OCI-LY7 (cell line): ENCODE results near the gene TMEM151B. TPM values are rescaled to one million over a fixed set of nuclear protein-coding genes. Genes with fewer than 3 reads are reported as not detected.

ENCODE experiments used
- BruUV-seq: library from RNA; stranded (reverse); fragments of 400-500 nt; replicated peaks from 2 replicates; lab custom pipeline; 2021; lab: Mats Ljungman, UMichigan
- CTCF ChIA-PET: fragments of 300-600 bp; sonication (Branson Sonifier 250); formaldehyde crosslinking; loops from one replicate; lab custom pipeline; 2022; ENCODE audit warnings: antibody characterized with exemption; ENCODE audit not compliant: unreplicated experiment; lab: Charles Lee
- POLR2A ChIA-PET: fragments of 300-600 bp; sonication (Branson Sonifier 250); formaldehyde crosslinking; loops from one replicate; lab custom pipeline; 2022; ENCODE audit warnings: antibody characterized with exemption; lab: Charles Lee
- DNase-seq: peaks from one replicate; pipeline ENCODE4 v3.0.0-alpha.2; 2015; ENCODE audit warnings: low spot score
- H2AFZ ChIP-seq: fragments of 200-600 bp; sonication (generic), shearing (Covaris generic); 2 replicates; pipeline ENCODE4 v1.6.1; 2014; ENCODE audit warnings: mild to moderate bottlenecking, antibody characterized with exemption, low read length, moderate library complexity
- H3K27ac ChIP-seq: fragments of 200-600 bp; sonication (generic); 2 replicates; pipeline ENCODE4 v1.5.1; 2014; ENCODE audit warnings: mixed run types, low read depth, mild to moderate bottlenecking, moderate library complexity, low read length, inconsistent platforms; ENCODE audit not compliant: poor library complexity, severe bottlenecking
- H3K36me3 ChIP-seq: fragments of 200-600 bp; sonication (generic); 2 replicates; pipeline ENCODE4 v1.6.1; 2014; ENCODE audit warnings: mild to moderate bottlenecking, antibody characterized with exemption, low read length, moderate library complexity, mixed read lengths; ENCODE audit not compliant: insufficient read depth
- H3K4me1 ChIP-seq: fragments of 200-600 bp; sonication (generic); 2 replicates; pipeline ENCODE4 v1.5.1; 2014; ENCODE audit warnings: mild to moderate bottlenecking, low read length; ENCODE audit not compliant: insufficient read depth, poor library complexity, severe bottlenecking
- H3K4me2 ChIP-seq: fragments of 200-600 bp; sonication (generic); 2 replicates; pipeline ENCODE4 v1.6.1; 2014; ENCODE audit warnings: mild to moderate bottlenecking, low read length
- H3K4me3 ChIP-seq: fragments of 200-600 bp; sonication (generic); 2 replicates; pipeline ENCODE4 v1.5.1; 2014; ENCODE audit warnings: mild to moderate bottlenecking, low read depth, low read length; ENCODE audit not compliant: poor library complexity, severe bottlenecking
- H3K79me2 ChIP-seq: fragments of 200-600 bp; sonication (generic); 2 replicates; pipeline ENCODE4 v1.6.1; 2016; ENCODE audit warnings: low read depth, mild to moderate bottlenecking, low read length, moderate library complexity, mixed read lengths; ENCODE audit not compliant: insufficient read depth
- H3K9me2 ChIP-seq: fragments of 200-600 bp; sonication (generic); 2 replicates; pipeline ENCODE4 v1.6.1; 2016; ENCODE audit warnings: mild to moderate bottlenecking, low read length, mixed read lengths; ENCODE audit not compliant: insufficient read depth
- H3K9me3 ChIP-seq: fragments of 200-600 bp; sonication (generic); 2 replicates; pipeline ENCODE4 v1.6.1; 2014; ENCODE audit warnings: mild to moderate bottlenecking, mixed run types, low read length, mixed read lengths
- H4K20me1 ChIP-seq: fragments of 200-600 bp; sonication (generic); 2 replicates; pipeline ENCODE4 v1.6.1; 2014; ENCODE audit warnings: mild to moderate bottlenecking, antibody characterized with exemption, low read length, moderate library complexity, mixed read lengths; ENCODE audit not compliant: insufficient read depth
- EZH2phosphoT487 ChIP-seq: fragments of 200-600 bp; sonication (generic); IDR thresholded peaks from 2 replicates; pipeline ENCODE4 v1.6.1; 2018; ENCODE audit warnings: low read depth, borderline replicate concordance, mild to moderate bottlenecking, mixed run types, antibody characterized with exemption, low read length, moderate library complexity, mixed read lengths
- intact Hi-C: fragments of 100-400 bp; cut with micrococcal nuclease; formaldehyde crosslinking; loops from one replicate; pipeline ENCODE4 v1.10.0; 2022; ENCODE audit not compliant: unreplicated experiment
- total RNA-seq, 2 experiments: library from RNA; depleted of rRNA in 1 of 2; stranded (reverse); fragments of >200 nt in 1 of 2; shearing (Covaris generic) in 1 of 2; gene quantifications; 2 replicates each; pipeline ENCODE4 v1.2.3, GENCODE V29; 2014 to 2022
- TF ChIP-seq, protein P1 (sequence below): fragments of 200-600 bp; sonication (generic); conservative IDR thresholded peaks from 2 replicates; pipeline ENCODE4 v1.5.1; 2014; ENCODE audit warnings: mild to moderate bottlenecking, antibody characterized with exemption, low read length, moderate library complexity, mixed read lengths

Gene TMEM151B
- total RNA-seq, 2 experiments from 2014 or later, result 0.15 TPM; not detected in 1

DNA sequence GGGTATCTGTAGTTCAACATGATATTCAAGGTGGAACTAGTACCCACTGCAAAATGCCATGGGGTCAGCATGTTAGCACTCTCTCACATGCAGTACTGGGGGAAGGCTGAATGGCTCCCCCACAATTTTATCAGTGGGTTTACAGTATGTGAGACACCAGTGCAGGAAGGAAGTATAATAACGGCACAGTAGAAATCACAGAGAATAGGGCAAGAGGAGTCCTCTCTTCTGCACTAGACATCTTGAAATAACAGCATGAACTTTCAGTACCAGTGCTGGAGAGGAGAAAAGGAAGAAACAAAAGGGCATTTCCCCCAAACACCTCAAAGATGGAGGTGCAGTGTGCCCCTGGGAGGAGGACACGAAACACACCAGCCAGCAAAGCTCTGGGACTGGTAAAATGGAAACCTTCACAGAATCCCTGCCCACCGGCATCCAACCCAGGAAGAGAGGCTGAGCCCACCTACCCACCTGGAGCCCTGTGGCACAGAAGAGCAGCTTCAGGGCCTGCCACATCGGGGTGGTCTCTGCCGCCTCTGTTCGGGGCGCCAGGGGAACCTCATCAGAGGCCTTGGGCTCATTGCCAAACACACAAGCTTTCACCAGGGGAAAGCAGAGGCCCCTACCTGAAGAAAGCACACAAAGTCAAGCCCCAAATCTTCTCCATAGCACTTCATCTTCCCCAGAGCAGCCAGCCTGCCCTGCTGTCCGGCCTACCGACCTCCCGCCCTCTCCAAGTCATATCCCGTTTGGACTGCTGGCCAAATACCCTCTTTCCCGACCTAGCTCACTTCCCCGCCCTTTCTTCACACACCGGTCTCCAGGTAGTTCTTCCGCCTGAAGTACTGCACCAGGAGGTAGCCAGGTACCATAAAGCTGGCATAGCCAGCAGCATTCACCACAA, 14.1 kb upstream of the TMEM151B start:
- Histone ChIP-seq H3K4me2 (peak overlapping the region; percentile 100), H2AFZ (no peak overlapping the region; the same call in 1 of the 2 replicates), H3K9me3 (no peaks in the 10 kb centered on the region), H3K79me2 (peaks cover 12% of the 10 kb centered on the region; the same call in 1 of the 2 replicates), H3K9me2 (no peaks in the 10 kb centered on the region), H3K36me3 (peaks cover 87% of the 10 kb centered on the region), H3K27ac (peak overlapping the region; percentile 64), H3K4me3 (peak overlapping the region; percentile 91), H3K4me1 (peaks cover 69% of the 10 kb centered on the region), H4K20me1 (peaks cover 11% of the 10 kb centered on the region; the same call in 1 of the 2 replicates)
- ChIA-PET CTCF (interaction anchor here (0.6 to 1.2 kb wide), 5 partner anchors 12 to 1875 kb away, joined by 3 to 4 read pairs (median 4); partner anchors contain the start of gene SLC29A1), POLR2A (interaction anchor here (0.6 to 2.1 kb wide), 5 partner anchors 9 to 486 kb away, joined by 3 to 19 read pairs (median 4); partner anchors contain the start of genes HSP90AB1, SLC29A1 and VEGFA)
- intact Hi-C loops, result no loop called here
- TF ChIP-seq, protein P1, sequence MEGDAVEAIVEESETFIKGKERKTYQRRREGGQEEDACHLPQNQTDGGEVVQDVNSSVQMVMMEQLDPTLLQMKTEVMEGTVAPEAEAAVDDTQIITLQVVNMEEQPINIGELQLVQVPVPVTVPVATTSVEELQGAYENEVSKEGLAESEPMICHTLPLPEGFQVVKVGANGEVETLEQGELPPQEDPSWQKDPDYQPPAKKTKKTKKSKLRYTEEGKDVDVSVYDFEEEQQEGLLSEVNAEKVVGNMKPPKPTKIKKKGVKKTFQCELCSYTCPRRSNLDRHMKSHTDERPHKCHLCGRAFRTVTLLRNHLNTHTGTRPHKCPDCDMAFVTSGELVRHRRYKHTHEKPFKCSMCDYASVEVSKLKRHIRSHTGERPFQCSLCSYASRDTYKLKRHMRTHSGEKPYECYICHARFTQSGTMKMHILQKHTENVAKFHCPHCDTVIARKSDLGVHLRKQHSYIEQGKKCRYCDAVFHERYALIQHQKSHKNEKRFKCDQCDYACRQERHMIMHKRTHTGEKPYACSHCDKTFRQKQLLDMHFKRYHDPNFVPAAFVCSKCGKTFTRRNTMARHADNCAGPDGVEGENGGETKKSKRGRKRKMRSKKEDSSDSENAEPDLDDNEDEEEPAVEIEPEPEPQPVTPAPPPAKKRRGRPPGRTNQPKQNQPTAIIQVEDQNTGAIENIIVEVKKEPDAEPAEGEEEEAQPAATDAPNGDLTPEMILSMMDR, result 0 out of 2 replicates have a peak, but pooled peaks have one; percentile 9
- no peak for TF ChIP-seq EZH2phosphoT487
- peak; percentile 34 for DNase-seq
- no TSS peak for BruUV-seq

DNA sequence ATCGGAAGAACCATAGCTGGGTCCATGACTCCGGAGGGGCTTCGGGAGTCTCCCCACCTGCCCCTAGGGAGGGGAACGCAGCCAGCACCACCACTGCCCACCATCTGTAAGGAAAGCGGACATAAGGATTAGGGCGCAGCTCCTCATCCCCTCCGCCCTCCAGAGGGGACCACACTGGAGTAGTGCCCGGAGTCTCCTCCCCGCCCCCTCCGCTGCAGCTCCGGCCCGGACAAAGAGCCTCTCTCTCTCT, 13.6 kb upstream of the TMEM151B start:
- H4K20me1 ChIP-seq, result peaks cover 6% of the 10 kb centered on the region; the same call in 1 of the 2 replicates
- CTCF ChIA-PET, result interaction anchor here (0.6 to 1.2 kb wide), 6 partner anchors 12 to 1874 kb away, joined by 3 to 4 read pairs (median 4); partner anchors contain the start of gene SLC29A1

More for the DNA sequence above, 13.6 kb upstream of the TMEM151B start:
- H3K79me2 ChIP-seq, result peaks cover 12% of the 10 kb centered on the region; the same call in 1 of the 2 replicates
- DNase-seq, result no peak
- H3K9me3 ChIP-seq, result no peaks in the 10 kb centered on the region
- peak overlapping the region; percentile 100 for H3K4me2 ChIP-seq
- intact Hi-C loops, result no loop called here
- H3K9me2 ChIP-seq, result no peaks in the 10 kb centered on the region
- BruUV-seq, result no TSS peak
- peak overlapping the region; percentile 82; the same call in 1 of the 2 replicates for H2AFZ ChIP-seq
- H3K36me3 ChIP-seq, result peaks cover 87% of the 10 kb centered on the region
- H3K27ac ChIP-seq, result peak overlapping the region; percentile 64
- POLR2A ChIA-PET, result interaction anchor here (0.5 to 2.1 kb wide), 6 partner anchors 10 to 486 kb away, joined by 3 to 19 read pairs (median 4); partner anchors contain the start of genes HSP90AB1, SLC29A1 and VEGFA
- no peak for TF ChIP-seq EZH2phosphoT487
- TF ChIP-seq, protein P1, result no peak
- H3K4me1 ChIP-seq, result peaks cover 69% of the 10 kb centered on the region
- H3K4me3 ChIP-seq, result peak overlapping the region; percentile 91
